A673 (cell line): ENCODE data around the gene SSBP4.

ENCODE experiments used
- CTCF ChIP-seq: fragments of 300-800, 200-600 bp; sonication (generic); conservative IDR thresholded peaks from 2 replicates; pipeline ENCODE4 v1.5.1; 2017; ENCODE audit warnings: low read depth, mild to moderate bottlenecking, antibody characterized with exemption, low read length, moderate library complexity, mixed read lengths
- EZH2 ChIP-seq: fragments of 200-600 bp; sonication (generic); IDR thresholded peaks from 2 replicates; pipeline ENCODE4 v1.6.1; 2017; ENCODE audit warnings: borderline replicate concordance, low read depth, mild to moderate bottlenecking, mixed read lengths, antibody characterized with exemption, low read length; ENCODE audit not compliant: poor library complexity, severe bottlenecking

GRCh38 chr19:18483119-18483890, 64.1 kb downstream of the SSBP4 start:
- TF ChIP-seq CTCF (no peak), EZH2 (no peak)
